T-helper 22 cell (primary cell): ENCODE measurements around the gene GSE1.

Source experiments
- DNase-seq: peaks from one replicate; pipeline ENCODE4 v3.0.0-alpha.2; 2020; ENCODE audit warnings: low read depth

The GSE1 gene

DNA sequence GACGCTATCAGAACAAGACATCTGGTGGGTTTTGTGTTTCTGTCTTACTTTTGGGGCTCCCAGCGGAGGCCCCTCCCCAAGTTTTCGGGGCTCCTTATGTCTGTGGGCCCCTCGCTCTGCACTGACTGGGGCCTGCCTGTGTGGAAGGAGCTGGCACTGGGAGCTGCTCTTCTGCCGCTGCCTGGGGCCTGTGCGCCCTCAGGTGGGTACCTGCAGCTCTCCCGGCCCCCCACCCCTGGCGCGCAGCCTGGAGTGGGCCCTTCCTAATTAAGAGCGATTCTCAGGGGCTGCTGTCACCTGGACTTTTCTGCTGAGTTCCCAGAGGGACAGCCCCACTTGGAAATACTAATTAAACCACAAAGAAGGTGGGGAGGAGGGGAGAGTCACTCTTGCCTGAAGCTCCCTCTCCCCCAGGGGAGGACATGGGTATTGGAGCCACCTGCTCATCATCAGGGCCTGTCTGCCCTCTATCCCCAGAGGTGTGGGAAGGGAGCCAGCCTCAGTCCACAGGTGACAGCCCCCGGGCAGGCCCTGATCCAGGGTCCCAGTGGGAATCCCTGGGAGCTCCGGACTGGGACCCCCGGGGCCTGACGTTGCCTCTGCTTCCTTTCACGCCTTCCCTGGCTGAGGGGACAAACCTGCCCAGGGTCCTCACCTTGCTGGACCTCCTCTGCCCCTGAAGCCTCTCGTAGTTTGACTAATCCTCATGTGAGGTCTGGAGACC, 36.5 kb downstream of the GSE1 start:
- DNase-seq = no peak

DNA sequence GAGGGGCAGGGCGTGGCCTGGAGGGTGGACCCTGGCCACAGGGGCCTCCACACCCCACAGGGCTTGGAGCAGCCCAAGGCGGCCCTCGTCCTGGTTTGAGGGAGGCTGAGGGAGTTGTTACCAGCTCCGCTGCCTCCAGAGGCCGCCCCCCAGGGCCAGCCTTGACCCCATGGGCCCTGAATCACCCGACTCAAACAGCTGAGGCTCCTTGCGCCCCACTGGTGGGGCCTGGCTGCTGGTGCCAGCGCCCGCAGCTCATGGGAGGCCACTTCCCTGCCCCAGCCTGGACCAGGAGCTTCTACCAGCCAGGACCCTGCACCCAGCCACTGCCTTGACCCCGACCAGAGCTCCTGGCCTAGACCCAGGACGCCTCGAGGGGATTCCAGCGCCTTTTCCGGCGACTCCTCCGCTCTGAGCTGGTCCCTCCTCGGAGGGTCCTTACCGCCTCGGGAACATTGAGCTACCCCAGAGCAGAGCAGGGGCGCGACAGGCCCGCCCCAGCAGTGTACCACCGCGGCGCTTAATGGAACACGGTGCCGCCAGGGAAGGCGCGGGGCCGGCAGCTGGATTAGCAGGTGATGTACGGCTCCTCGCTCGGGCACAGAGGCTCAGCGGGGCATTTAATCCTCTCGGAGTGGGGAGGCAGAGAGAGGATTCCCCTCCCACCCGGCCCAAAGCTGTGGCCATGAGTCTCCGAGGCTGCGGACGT, 37.2 kb downstream of the GSE1 start:
- DNase-seq = no peak

DNA sequence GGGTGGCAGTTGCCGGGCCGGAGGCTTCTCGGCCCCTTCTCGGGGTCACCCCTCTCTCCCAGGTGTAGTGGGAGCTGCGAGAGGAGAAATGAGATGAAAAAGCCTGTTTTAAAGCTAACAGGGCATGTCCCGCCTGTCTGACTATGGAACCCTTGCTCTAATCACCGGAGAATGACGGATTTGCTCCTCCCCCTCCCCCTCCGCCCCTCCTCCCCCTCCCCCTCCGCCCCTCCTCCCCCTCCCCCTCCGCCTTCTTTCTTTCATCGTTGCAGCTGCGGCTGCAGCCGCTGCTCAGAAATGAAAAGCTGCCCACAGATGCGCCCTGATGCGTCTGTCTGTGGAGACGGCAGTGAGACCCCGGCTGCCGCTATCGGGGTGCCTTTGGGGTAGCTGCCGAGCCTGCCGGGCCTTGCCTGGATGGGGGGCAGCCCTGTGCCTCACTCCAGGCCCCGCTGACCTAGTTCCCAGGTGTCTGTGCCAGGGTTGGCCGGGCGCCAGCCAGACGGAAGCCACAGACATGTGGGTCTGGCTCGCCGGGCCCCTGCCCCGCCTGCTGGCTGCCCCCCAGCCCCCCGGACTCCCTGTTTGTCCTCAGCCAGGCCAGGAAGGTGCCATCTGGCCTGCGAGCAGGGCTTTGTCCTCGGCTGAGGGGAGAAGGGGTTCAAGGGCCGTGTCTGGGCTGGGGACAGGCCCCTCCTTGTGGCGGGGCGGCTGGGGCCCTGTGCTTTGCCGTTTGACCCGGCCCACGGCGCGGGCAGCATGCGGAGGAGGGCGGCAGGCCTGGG, 37.9 kb downstream of the GSE1 start:
- DNase-seq = no peak

DNA sequence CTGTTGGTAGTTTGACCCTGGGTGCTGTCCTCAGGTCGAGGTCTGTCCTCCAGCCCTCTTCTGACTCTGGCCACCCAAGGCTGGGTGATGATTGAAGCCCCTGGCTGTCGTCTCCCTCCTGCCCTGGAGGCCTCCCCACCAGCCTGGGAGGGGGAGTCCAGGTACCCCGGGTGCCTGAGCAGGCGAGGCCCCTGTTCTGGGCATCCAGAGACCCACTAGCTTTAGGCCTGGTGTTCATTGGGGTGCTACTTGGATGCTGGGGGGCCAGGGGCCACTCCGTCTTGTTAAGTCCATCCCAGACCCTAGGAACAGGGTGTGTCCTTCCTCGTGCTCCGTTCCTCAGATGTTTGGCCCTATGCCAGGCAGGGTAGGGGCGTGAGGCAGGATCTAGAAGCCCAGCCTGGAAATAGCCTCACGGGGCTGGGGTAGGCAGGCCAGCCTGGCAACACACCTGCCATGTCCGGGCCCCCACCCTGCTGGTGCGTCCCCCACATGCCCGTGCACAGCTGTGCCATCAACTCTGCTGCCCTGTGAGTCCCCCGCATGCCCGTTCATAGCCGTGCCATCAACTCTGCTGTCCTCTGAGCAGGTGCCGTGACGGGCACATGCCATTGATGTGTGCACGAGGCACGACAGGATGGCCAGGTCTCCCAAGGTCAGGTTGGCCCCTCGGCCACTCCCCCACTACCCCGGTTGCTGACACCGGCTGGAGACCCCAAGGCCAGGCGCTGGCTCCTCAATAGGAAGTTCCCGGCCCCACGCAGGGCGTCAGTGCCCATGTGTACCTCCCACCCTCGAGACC, 38.7 kb downstream of the GSE1 start:
- no peak for DNase-seq

DNA sequence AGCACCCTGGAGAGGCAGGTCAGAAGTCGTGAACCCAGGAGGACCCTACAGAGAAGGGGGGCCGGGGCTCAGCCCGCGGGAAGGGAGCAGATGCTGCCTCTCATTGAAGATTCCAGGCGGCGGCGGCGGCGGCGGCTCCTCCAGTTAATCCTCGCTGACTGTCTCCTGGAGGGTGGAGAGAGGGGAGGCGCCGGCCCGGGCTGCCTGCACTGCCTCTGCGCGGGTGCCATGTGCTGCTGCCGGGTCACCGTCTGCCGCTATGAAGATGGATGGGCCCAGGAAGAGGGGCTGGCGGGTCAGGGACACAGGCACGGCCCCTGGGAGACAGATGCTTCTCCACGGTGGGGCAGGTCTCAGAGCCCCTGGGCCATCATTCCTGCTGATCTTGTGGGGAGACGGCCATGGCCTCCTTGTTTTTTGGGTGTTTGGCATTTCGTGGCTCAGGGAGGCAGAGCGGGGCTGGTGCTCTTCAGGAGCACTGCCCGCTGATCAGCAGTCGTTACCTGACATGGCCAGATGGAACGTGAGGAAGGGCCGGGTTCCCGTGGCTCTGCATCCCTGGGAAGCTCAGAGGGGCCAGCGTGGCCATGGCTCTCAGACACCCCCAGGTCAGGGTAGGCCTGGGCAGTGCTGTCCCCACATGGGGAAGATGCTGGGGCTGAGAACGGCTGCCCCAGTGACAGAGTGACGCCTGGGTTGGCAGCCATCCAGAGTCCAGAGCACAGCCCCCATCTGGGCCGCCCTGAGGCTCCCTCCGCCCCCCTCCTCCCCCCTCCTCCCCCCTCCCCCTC, 39.5 kb downstream of the GSE1 start:
- no peak for DNase-seq

DNA sequence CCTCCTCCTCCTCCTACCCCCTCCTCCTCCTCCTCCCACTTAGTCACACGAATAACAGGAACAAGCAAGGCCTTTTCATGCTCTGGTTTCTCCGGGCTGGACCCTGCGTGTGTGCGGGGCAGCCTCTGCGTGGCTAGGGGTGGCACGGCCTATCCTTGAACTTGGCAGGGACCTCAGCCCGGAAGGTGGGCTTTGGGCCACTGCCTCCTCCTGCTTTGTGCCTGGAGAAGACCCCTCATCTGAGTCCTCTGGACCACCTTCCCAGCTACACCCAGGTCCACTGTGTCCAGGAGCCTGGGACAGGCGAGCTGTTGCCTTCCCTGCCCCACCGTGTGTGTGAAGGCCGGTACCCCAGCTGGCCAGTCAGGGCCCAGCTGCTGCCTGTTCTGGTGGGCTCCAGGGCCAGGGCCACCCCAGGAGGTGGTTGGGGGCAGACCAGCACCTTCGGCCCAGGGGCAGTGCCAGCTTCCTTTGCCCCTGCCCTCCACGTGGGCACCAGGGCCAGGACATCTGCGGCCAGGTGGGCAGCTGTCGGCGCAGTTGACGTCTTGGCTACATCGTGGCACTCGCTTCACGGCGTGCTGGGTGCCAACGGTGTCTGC, 40.3 kb downstream of the GSE1 start:
- DNase-seq = no peak

DNA sequence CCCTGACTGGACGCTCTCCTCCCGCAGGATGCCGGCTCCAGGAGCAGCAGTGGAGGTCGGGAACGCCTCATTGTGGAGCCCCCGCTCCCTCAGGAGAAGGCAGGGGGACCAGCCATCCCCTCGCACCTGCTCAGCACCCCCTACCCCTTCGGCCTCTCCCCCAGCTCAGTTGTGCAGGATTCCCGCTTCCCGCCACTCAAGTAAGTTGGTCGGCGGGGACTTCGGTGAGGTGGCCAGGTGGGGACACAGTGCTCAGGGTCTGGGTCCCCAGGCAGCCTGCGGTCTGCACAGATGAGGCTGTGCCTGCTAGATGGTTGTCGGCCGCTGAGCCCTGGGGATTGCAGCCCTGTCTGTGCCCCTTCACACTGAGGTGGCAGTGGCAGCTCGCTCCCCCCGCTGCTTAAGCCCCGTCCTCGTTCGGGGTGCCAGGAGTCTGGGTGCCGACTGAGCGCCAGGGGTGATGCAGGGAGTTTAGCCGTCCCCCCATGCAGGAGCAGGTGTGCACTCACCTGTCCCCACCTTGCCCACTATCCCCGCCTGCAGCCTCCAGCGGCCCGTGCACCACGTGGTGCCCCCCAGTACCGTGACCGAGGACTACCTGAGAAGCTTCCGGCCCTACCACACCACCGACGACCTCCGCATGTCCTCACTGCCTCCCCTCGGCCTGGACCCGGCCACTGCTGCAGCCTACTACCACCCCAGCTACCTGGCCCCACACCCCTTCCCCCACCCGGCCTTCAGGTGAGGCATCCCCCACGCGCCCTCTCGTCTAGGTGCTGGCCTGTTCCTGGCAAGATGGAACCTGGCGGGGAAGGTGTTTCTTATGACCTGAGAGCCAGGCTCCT, 41.4 kb downstream of the GSE1 start:
- no peak for DNase-seq

DNA sequence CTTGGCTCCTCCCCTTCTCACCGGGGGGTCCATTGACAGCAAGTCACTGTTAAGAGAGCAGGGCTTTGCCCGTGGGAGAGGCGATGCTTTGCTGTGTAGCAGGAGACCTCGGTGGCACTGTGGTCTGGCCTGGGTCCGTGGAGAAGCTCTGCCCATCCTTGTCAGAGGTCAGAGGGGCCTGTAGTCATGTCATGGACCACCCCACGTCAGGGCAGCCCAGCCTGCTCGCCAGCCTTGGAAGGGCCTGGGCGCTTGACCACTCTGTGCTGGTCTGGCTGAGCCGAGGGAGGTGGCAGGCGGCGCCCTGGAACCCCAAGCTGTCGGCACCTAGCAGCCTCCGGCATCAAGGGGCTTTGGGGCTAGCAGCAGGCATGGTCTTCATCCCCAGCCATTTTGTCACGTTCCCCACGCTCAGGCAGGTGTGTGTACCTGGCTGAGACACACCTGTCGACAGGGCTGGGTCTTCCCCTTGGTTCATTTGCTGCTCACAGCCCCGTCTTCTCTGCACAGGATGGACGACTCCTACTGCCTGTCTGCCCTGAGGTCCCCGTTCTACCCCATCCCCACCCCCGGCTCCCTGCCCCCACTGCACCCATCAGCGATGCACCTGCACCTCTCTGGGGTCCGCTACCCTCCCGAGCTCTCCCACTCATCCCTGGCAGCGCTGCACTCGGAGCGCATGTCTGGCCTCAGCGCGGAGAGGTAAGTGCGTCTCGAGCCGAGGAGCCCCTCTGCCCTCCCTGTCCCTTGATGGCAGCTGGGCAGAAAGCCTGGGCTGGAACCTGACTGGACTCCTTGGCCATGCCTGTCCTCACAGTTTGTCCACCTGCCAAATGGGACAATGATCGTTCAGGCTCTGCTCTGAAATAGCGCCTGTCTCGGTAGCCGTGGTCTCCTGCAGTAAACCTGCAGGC, 42.4 kb downstream of the GSE1 start:
- DNase-seq = no peak

DNA sequence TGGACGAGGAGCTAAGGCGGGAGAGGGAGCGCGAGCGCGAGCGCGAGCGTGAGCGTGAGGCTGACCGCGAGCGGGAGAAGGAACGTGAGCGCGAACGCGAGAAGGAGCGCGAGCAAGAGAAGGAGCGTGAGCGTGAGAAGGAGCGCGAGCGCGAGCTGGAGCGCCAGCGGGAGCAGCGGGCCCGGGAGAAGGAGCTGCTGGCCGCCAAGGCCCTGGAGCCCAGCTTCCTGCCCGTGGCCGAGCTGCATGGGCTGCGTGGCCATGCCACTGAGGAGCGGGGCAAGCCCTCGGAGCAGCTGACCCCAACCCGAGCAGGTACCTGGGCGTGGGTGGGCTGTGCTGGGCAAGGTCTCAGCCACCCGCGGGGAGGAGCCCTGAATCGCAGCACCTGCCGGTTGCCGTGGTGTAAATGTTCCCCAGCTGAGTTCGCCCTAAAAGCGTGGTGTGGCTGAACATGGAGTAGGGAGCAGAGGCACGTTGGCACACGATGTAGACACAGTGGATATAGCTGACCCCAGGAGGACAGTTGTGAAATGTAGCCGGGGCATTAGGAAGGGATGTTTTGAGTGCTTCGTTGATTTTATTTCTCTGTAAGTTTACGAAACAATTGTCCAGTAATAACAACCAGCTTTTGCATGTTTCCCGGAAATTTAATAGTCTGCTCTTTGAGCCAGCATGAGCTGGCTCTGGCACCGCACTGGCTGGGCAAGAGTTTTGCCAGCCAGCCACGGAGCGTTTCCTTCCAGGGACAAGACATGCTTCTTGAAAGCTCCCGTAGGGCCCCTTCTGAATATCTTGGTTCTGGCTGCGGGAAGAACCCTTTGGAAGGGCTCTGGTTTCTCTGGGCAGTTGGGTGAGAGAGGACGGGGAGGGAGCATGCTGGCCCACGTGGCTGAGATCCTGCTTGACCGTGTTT, 43.5 kb downstream of the GSE1 start:
- no peak for DNase-seq

DNA sequence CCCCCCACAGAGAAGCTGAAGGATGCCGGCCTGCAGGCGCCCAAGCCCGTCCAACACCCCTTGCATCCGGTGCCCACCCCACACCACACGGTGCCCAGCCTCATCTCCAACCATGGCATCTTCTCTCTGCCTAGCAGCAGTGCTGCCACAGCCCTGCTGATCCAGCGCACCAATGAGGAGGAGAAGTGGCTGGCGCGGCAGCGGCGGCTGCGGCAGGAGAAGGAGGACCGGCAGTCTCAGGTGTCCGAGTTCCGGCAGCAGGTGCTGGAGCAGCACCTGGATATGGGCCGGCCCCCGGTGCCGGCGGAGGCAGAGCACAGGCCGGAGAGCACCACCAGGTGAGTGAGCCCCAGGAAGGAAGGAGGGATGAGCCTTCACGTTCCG, 44.1 kb downstream of the GSE1 start:
- no peak for DNase-seq

DNA sequence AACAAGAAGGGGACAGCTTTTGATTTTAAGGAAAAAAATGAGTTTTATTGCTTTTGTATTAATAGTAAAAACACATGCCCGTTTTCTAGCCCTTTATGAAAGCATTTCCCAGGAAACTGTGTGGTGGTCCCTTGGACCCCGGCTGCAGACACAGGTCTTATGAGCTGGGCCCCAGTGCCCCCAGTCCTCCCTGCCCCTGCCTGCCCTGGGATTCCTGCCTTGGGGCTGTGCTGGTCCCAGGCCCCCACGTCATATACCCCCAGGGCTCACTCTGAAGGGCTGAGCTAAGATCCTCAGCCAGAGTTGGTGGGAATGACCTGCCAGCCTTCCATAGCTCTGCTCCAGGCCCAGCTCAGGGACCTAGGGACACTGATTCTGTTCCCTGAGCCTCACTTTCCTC, 44.9 kb downstream of the GSE1 start:
- DNase-seq = no peak

DNA sequence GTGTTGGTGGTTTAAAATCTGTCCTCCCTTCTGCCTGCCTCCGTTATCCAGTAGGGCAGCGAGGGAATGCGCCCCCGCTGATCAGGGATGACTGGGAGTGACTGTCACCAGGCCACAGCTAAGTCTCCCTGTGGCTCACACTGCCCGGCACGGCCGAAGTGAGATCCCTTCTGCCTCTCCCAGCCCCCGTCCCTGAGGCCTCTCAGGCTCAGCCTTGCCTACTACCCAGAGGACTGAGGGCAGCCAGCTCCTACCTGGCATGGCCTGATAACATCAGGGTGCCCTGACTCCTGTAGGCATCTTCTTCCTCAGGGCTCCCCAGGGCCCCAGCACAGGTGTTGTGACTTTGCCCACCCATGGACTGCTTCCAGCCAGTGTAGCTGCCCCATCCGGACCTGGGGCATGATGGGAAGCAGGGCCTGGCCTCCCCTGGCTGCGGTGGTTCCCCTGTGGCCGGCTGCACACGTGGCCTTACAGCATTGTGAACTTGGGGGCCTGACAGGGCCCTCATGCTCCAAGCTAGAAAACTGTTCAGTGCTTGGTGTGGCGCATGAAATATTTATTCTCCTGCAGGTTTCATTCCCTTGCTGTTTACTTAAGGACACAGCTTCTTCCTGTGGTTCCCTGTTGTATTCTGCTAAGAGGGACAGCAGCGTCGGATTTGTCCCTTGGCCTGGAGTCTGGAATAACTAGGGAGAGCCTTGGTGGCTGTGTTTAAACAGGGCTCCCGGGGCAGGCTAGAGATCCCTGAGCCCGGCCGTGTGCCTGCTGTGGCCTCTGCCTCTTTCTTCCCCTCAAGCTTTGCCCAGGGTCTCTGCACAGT, 45.6 kb downstream of the GSE1 start:
- DNase-seq = no peak

DNA sequence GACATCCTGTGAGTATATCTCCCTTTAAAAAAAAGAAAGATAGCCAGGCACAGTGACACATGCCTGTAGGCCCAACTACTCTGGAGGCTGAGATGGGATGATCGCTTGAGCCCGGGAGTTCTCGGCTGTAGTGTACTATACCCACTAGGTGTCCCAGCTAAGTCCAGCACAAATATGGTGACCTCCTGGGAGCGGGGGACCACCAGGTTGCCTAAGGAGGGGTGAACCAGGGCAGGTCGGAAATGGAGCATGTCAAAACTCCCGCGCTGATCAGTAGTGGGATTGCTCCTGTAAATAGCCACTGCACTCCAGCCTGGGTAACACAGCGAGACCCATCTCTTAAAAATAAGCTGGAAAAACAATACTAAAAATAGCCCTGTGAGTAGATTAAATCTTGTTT, 46.2 kb downstream of the GSE1 start:
- no peak for DNase-seq

DNA sequence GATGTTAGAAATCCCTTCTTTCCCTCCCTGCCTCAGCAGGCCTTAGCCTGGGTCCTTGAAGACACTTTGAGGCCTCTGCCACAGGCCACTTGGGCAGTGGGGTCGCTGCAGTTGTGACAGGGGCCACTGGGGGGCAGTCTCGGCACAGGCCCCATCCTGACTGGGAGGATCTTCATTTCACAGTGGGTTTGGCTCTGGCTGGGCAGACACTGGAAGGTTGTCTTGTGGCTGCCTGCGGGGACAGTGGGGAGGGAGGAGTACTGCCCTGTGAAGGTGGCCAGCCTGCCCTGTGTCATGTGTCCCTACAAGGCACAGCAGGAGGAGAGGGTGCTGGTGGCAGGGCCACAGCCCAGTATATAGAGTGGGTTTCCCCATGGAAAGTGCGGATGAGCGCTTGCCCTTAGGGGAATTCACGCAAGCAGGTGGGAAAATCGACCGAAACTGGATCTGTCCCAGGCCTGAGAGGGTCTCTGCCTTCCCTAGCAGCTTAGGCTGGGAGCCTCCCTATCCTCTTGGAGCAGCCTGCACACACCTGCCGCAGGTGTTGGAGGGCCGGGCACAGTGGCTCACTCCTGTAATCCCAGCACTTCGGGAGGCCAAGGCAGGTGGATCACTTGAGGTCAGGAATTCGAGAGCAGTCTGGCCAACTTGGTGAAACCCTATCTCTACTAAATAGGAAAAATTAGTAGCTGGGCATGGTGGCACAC, 46.8 kb downstream of the GSE1 start:
- DNase-seq = no peak

DNA sequence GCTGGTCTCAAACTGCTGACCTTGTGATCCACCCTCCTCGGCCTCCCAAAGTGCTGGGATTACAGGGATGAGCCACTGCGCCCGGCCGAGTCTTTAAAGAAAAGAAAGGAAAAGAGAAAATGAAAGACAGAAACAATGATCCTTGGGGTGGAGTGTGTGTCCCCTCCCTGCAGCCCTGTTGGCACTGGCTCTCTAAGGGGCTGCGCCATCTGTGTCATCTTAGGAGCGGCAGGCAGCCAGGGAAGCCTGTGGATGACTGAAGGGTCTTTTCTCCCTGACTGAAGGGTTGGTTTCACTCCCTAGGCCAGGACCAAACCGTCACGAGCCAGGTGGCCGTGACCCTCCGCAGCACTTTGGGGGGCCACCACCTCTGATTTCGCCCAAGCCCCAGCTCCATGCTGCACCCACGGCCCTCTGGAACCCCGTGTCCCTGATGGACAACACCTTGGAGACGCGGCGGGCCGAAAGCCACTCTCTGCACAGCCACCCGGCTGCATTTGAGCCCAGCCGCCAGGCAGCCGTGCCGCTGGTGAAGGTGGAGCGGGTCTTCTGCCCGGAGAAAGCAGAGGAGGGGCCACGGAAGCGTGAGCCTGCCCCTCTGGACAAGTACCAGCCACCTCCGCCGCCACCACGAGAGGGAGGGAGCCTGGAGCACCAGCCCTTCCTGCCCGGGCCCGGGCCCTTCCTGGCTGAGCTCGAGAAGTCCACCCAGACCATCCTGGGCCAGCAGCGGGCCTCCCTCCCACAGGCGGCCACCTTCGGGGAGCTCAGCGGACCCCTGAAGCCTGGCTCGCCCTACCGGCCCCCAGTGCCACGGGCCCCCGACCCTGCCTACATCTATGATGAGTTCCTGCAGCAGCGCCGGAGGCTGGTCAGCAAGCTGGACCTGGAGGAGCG, 48.0 kb downstream of the GSE1 start:
- DNase-seq = no peak
